GM19372 (cell line): ENCODE measurements around the gene MEMO1.
"Not testable (repeated sequence)": the region's sequence is repeated elsewhere in the genome, so short reads cannot be mapped to it uniquely, and the experiment has no call there.

ENCODE experiments used
- ATAC-seq: cut with Tn5 transposase; IDR thresholded peaks from one replicate; pipeline ENCODE4 v1.9.1; 2021; ENCODE audit warnings: mild to moderate bottlenecking, low read depth, moderate library complexity; ENCODE audit not compliant: unreplicated experiment

The MEMO1 gene

DNA sequence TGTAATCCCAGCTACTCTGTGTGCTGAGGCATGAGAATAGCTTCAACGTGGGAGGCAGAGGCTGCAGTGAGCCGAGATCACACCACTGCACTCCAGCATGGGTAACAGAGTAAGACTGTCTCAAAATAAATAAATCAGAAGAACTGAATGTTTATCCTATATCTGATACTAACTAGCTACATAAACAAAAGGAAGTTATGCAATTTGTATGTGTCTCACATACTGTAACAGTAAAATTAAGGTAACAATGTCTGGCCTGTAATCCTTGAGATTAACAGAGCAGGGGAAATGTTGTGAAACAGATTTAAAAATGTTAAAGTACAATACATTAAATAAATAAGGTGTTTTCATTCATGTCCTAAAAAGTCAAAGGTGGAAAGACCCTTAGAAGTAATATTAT is 150.8 kb downstream of the MEMO1 start:
- no peak for ATAC-seq

DNA sequence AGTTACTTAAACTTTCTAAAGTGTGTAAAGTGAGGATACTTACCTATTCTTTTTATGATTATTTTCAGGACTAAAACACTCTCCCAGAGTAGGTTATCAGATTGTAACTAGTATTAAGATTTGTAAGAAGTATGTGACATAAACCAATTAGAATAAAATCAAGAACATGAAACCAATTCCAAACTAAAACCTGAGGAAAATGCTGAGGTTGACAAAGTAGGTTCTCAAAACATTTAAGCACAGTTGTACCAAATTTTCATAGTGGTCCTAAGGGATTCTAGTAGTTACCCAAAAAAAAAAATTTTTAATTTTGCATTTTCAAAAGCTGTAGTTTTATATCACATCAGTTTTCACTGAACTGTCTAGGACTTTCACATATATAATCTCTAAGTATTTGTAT is 157.3 kb downstream of the MEMO1 start:
- ATAC-seq, result no peak

DNA sequence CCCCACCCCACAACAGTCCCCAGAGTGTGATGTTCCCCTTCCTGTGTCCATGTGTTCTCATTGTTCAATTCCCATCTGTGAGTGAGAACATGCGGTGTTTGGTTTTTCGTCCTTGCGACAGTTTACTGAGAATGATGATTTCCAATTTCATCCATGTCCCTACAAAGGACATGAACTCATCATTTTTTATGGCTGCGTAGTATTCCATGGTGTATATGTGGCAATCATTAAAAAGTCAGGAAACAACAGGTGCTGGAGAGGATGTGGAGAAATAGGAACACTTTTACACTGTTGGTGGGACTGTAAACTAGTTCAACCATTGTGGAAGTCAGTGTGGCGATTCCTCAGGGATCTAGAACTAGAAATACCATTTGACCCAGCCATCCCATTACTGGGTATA is 168.7 kb downstream of the MEMO1 start:
- not testable (repeated sequence) for ATAC-seq

DNA sequence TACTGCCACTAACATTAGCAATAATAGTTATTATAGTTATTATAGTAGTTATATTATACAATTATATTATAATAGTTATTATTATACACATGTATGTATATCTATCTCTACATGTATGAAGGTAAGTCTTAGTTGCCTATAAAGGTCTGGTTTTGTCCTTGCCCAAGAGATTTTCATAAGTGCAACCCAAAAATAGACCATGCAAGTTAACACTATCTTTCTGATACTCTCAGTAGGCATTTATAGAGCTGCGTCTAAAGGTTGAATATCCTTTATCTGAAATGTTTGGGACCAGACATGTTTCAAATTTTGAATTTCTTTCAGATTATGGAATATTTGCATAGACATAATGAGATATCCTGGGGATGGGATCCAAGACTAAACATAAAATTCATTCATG is 175.4 kb downstream of the MEMO1 start:
- ATAC-seq, result no peak

DNA sequence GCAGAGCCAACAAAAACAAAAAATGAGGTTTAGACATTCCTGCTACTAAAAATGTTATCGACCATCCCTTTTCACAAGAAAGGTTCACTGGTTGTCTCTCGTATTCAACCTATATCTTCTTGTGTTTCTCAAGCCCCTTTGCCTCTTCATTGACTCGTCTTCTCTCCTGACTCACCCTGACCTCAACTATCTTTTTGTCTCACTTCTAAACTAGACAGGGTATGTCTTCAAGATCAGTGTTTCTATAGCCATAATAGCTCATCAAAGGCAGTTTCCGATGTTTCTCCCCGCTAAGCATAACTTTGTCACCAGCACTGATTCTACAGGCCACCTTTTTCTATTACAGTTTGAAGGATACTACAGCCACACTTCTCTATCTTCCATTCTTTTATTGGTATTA is 178.4 kb downstream of the MEMO1 start:
- no peak for ATAC-seq

DNA sequence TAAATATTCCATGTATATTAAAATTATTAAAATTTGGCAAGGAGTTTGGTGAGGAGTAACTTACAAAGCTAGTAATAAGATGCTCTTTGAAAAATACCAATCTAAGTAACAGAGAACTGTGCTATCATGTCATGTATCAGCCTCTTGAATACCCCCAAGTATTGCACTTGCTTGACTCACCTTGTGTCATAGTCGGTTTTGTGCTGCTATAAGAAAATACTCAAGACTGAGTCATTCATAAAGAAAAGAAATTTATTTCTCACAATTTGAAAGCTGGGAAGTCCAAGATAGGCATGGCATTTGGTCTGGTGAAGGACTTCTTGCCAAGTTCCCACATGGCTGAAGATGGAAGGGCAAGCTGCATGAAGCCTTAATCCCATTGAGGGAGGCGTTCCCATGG is 179.2 kb downstream of the MEMO1 start:
- no peak for ATAC-seq

DNA sequence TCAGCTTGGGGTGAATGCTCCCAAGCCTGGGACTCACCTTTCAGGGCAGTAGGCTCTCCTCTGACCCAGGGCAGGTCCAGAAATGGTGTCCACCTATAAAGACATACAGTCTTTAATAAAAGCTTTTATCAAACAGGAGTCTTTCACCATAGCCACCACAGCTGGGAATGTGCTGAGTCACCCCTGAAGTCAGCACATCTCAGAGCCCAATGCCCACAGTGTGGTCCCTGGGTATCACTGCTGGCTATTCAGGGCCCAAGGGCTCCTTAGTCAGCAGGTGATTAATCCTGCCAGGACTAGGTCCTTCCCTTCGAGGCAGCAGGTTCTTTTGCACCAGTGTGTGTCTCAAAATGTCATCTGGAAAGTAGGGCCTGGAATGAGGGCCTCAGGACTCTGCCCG is 181.9 kb downstream of the MEMO1 start:
- no peak for ATAC-seq

DNA sequence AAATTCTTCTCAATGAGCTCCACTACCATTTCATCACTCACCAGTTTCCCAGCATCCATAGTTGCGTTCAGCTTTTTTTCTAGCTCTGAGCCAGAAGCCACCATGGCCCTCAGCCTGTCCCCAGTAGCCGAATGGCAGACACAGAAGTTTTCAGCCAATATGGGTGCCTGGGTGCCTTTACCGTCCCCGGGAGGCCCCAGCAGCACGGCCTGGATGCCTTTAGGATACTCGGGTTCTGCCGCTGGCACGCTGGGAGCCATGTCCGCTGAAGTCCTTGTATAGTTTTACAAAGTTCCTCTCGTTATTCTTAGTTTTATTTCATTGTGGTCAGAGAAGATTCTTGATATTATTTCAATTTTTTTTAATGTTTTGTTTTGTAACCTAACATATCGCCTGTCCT is 187.2 kb downstream of the MEMO1 start:
- no peak for ATAC-seq

DNA sequence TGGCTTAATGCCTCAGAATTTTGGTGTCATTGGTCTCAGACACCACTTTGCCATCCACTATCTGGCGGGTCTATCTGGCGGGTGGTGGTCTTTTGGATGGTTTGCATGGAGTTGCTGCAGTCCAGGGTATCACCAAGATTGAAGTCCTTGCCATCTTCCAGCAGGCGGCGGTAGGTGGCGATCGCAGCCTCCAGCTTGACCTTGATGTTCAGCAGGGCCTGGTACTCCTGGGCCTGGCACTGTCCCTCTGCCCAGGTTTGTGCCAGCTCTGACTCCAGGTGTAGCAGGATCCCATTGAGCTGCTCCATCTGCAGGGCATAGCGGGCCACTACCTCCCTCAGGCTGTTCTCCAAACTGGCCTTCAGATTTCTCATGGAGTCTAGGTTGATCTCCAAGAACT is 188.2 kb downstream of the MEMO1 start:
- ATAC-seq, result no peak
